H9 (cell line): ENCODE measurements around the gene CHCHD1. TPM values are rescaled to one million over a fixed set of nuclear protein-coding genes. Genes with fewer than 3 reads are reported as not detected.

ENCODE experiments used
- DNase-seq: peaks from one replicate; pipeline ENCODE4 v3.0.0-alpha.2; 2017
- H2AFZ ChIP-seq: one replicate; pipeline ENCODE4 v1.6.1; 2013; ENCODE audit warnings: mild to moderate bottlenecking, low read length, control low read depth, moderate library complexity
- H2AK5ac ChIP-seq: 2 replicates; pipeline ENCODE4 v1.6.1; 2013; ENCODE audit warnings: low read length, control low read depth, mixed read lengths; ENCODE audit not compliant: insufficient read length
- H2BK120ac ChIP-seq: one replicate; pipeline ENCODE4 v1.6.1; 2013; ENCODE audit warnings: low read depth, mild to moderate bottlenecking, low read length, control low read depth, inconsistent platforms; ENCODE audit not compliant: poor library complexity, severe bottlenecking
- H2BK12ac ChIP-seq: 2 replicates; pipeline ENCODE4 v1.6.1; 2013; ENCODE audit warnings: low read length, control low read depth, mixed read lengths, low read depth; ENCODE audit not compliant: insufficient read length
- H2BK15ac ChIP-seq: 2 replicates; pipeline ENCODE4 v1.6.1; 2013; ENCODE audit warnings: low read depth, low read length, control low read depth
- H2BK20ac ChIP-seq: one replicate; pipeline ENCODE4 v1.6.1; 2013; ENCODE audit warnings: low read depth, mild to moderate bottlenecking, low read length, control low read depth, inconsistent platforms; ENCODE audit not compliant: poor library complexity, severe bottlenecking
- H2BK5ac ChIP-seq: 2 replicates; pipeline ENCODE4 v1.6.1; 2013; ENCODE audit warnings: low read length, control low read depth, mixed read lengths; ENCODE audit not compliant: insufficient read length
- H3K14ac ChIP-seq: 2 replicates; pipeline ENCODE4 v1.6.1; 2013; ENCODE audit warnings: low read length, control low read depth; ENCODE audit not compliant: insufficient read depth
- H3K18ac ChIP-seq: 2 replicates; pipeline ENCODE4 v1.6.1; 2013; ENCODE audit warnings: low read depth, mild to moderate bottlenecking, mixed read lengths, low read length, control low read depth; ENCODE audit not compliant: insufficient read length
- H3K23ac ChIP-seq: 2 replicates; pipeline ENCODE4 v1.6.1; 2013; ENCODE audit warnings: low read length, control low read depth, mixed read lengths, low read depth; ENCODE audit not compliant: insufficient read length
- H3K23me2 ChIP-seq: 2 replicates; pipeline ENCODE4 v1.6.1; 2013; ENCODE audit warnings: low read depth, mild to moderate bottlenecking, mixed read lengths, low read length, control low read depth; ENCODE audit not compliant: insufficient read length, poor library complexity, severe bottlenecking
- H3K27ac ChIP-seq: 2 replicates; pipeline ENCODE4 v1.5.1; 2013; ENCODE audit warnings: low read length, control low read depth, mixed read lengths, low read depth; ENCODE audit not compliant: insufficient read length
- H3K27me3 ChIP-seq: 2 replicates; pipeline ENCODE4 v1.6.1; 2013; ENCODE audit warnings: low read length, control low read depth, inconsistent platforms; ENCODE audit not compliant: insufficient read depth
- H3K4ac ChIP-seq: 2 replicates; pipeline ENCODE4 v1.6.1; 2013; ENCODE audit warnings: low read depth, mild to moderate bottlenecking, control low read depth, inconsistent platforms, low read length, moderate library complexity
- H3K4me1 ChIP-seq: 2 replicates; pipeline ENCODE4 v1.6.1; 2013; ENCODE audit warnings: low read length, control low read depth, inconsistent platforms; ENCODE audit not compliant: insufficient read depth
- H3K4me2 ChIP-seq: 2 replicates; pipeline ENCODE4 v1.6.1; 2013; ENCODE audit warnings: low read length, control low read depth, mixed read lengths; ENCODE audit not compliant: insufficient read length, insufficient read depth
- H3K56ac ChIP-seq: 2 replicates; pipeline ENCODE4 v1.6.1; 2013; ENCODE audit warnings: low read depth, mild to moderate bottlenecking, mixed read lengths, low read length, control low read depth; ENCODE audit not compliant: insufficient read length
- H3K79me1 ChIP-seq: 2 replicates; pipeline ENCODE4 v1.6.1; 2013; ENCODE audit warnings: low read depth, mild to moderate bottlenecking, moderate library complexity, low read length, control low read depth, inconsistent platforms; ENCODE audit not compliant: insufficient read depth, poor library complexity, severe bottlenecking
- H3K79me2 ChIP-seq: 2 replicates; pipeline ENCODE4 v1.6.1; 2013; ENCODE audit warnings: low read length, control low read depth, inconsistent platforms; ENCODE audit not compliant: insufficient read depth
- H3K9ac ChIP-seq: 2 replicates; pipeline ENCODE4 v1.6.1; 2013; ENCODE audit warnings: low read length, control low read depth, mixed read lengths; ENCODE audit not compliant: insufficient read length; ENCODE audit errors: extremely low read depth
- H3K9me3 ChIP-seq: one replicate; pipeline ENCODE4 v1.6.1; 2013; ENCODE audit warnings: low read depth, low read length, inconsistent platforms; ENCODE audit not compliant: control insufficient read depth
- H3T11ph ChIP-seq: one replicate; pipeline ENCODE4 v1.6.1; 2013; ENCODE audit warnings: mild to moderate bottlenecking, low read length, control low read depth, inconsistent platforms
- H4K20me1 ChIP-seq: one replicate; pipeline ENCODE4 v1.6.1; 2013; ENCODE audit not compliant: control insufficient read depth, insufficient read length, insufficient read depth
- H4K5ac ChIP-seq: 2 replicates; pipeline ENCODE4 v1.6.1; 2013; ENCODE audit warnings: low read depth, mild to moderate bottlenecking, mixed read lengths, low read length, control low read depth; ENCODE audit not compliant: insufficient read length
- H4K8ac ChIP-seq: replicated peaks from 2 replicates; pipeline ENCODE4 v1.6.1; 2013; ENCODE audit warnings: low read length, control low read depth, mixed read lengths, low read depth; ENCODE audit not compliant: insufficient read length
- H4K91ac ChIP-seq: 2 replicates; pipeline ENCODE4 v1.6.1; 2013; ENCODE audit warnings: low read depth, mild to moderate bottlenecking, moderate library complexity, mixed read lengths, low read length, control low read depth; ENCODE audit not compliant: insufficient read length
- H3K27ac Mint-ChIP-seq, 3 experiments: 2 replicates in 2 of 3; 3 replicates in 1 of 3; pipeline ENCODE4 v1.8.0; 2020 to 2021; ENCODE audit warnings: mixed read lengths in 3 of 3, mild to moderate bottlenecking in 1 of 3, moderate library complexity in 1 of 3
- H3K27me3 Mint-ChIP-seq: 2 replicates; pipeline ENCODE4 v1.8.0; 2021; ENCODE audit warnings: low read depth, mild to moderate bottlenecking, moderate library complexity, mixed read lengths
- H3K36me3 Mint-ChIP-seq, 3 experiments: 2 replicates in 2 of 3; 3 replicates in 1 of 3; pipeline ENCODE4 v1.8.0; 2020 to 2021; ENCODE audit warnings: low read depth in 3 of 3, mixed read lengths in 3 of 3; ENCODE audit not compliant: insufficient read depth in 1 of 3
- H3K4me1 Mint-ChIP-seq, 2 experiments: 2 replicates each; pipeline ENCODE4 v1.8.0; 2020; ENCODE audit warnings: mixed read lengths in 2 of 2
- H3K4me3 Mint-ChIP-seq, 2 experiments: 2 replicates in 1 of 2; 3 replicates in 1 of 2; pipeline ENCODE4 v1.8.0; 2020 to 2021; ENCODE audit warnings: mild to moderate bottlenecking in 2 of 2, mixed read lengths in 2 of 2, moderate library complexity in 1 of 2
- H3K9me3 Mint-ChIP-seq, 2 experiments: 2 replicates in 1 of 2; 3 replicates in 1 of 2; pipeline ENCODE4 v1.8.0; 2020; ENCODE audit warnings: mild to moderate bottlenecking in 2 of 2, mixed read lengths in 2 of 2, moderate library complexity in 1 of 2
- WGBS: extraction: QIAGEN DNeasy Blood & Tissue Kit; methylation state at CpG from one replicate; pipeline ENCODE4 v1.1.7; 2013; ENCODE audit warnings: missing lambda C conversion rate, low lambda C conversion rate, mixed read lengths; ENCODE audit not compliant: insufficient read length; ENCODE audit errors: extremely low coverage; 5-methylcytosine and 5-hydroxymethylcytosine counted together
- total RNA-seq: library from RNA; stranded (reverse); gene quantifications from 2 replicates; pipeline ENCODE4 v1.2.1, GENCODE V29; 2021
- TF ChIP-seq, protein P1 (sequence below): fragments of 200-600 bp; sonication (generic); conservative IDR thresholded peaks from 3 replicates; pipeline ENCODE4 v1.8.0; 2021; ENCODE audit warnings: antibody characterized with exemption, mild to moderate bottlenecking

The CHCHD1 gene
- total RNA-seq, 1 experiment from 2014 or later: 45.9 TPM

DNA sequence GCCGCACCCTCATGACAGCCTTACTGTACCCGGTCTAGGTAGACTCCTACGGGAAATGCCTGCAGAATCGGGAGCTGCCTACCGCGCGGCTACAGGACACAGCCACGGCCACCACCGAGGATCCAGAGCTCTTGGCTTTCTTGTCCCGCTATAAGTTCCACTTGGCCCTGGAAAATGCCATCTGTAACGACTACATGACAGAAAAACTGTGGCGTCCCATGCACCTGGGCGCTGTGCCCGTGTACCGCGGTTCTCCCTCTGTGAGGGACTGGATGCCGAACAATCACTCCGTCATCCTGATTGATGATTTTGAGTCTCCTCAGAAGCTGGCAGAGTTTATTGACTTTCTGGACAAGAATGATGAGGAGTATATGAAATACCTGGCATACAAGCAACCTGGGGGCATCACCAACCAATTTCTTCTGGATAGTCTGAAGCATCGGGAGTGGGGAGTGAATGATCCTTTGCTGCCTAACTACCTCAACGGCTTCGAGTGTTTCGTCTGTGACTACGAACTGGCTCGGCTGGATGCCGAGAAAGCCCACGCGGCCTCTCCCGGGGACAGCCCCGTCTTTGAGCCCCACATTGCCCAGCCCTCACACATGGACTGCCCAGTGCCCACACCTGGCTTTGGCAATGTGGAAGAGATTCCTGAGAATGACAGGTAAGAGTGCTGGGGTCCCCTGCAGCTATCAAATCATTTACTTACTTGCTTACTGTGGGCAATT, 8.5 kb upstream of the CHCHD1 start:
- Histone ChIP-seq H3K9ac (peak overlapping the region; percentile 28), H2AK5ac (no peak overlapping the region), H3K4ac (no peak overlapping the region), H3K18ac (no peak overlapping the region), H4K20me1 (no peaks in the 10 kb centered on the region), H3K56ac (no peak overlapping the region), H3K23me2 (peaks cover 3% of the 10 kb centered on the region), H2BK5ac (no peak overlapping the region), H4K5ac (no peak overlapping the region), H3K79me2 (no peaks in the 10 kb centered on the region; the same call in 1 of the 2 replicates), H2BK12ac (no peak overlapping the region), H3K23ac (no peak overlapping the region), H3K14ac (no peak overlapping the region), H3K27ac (no peak overlapping the region), H3T11ph (no peak overlapping the region), H2BK20ac (no peak overlapping the region), H4K91ac (no peak overlapping the region), H2BK120ac (no peak overlapping the region), H3K27me3 (no peaks in the 10 kb centered on the region), H3K4me2 (peak overlapping the region; percentile 79), H3K79me1 (no peaks in the 10 kb centered on the region), H3K9me3 (no peaks in the 10 kb centered on the region), H2AFZ (no peak overlapping the region), H3K4me1 (peaks cover 5% of the 10 kb centered on the region; the same call in 1 of the 2 replicates), H2BK15ac (no peak overlapping the region), H4K8ac (no peak overlapping the region)
- Mint-ChIP-seq H3K27ac (peak overlapping the region in 1 of 3 experiments; percentile 92; a peak in 2 of 7 replicates), H3K4me3 (peak overlapping the region; percentile 86 to 92), H3K36me3 (peaks cover 11 to 60% (median 48%) of the 10 kb centered on the region in 3 experiments), H3K27me3 (no peaks in the 10 kb centered on the region), H3K9me3 (no peaks in the 10 kb centered on the region), H3K4me1 (peaks cover 28 to 35% of the 10 kb centered on the region in 2 experiments)
- DNase-seq: no peak
- no CpG with 5 or more reads among the region's 29 CpGs for WGBS
- TF ChIP-seq, protein P1, sequence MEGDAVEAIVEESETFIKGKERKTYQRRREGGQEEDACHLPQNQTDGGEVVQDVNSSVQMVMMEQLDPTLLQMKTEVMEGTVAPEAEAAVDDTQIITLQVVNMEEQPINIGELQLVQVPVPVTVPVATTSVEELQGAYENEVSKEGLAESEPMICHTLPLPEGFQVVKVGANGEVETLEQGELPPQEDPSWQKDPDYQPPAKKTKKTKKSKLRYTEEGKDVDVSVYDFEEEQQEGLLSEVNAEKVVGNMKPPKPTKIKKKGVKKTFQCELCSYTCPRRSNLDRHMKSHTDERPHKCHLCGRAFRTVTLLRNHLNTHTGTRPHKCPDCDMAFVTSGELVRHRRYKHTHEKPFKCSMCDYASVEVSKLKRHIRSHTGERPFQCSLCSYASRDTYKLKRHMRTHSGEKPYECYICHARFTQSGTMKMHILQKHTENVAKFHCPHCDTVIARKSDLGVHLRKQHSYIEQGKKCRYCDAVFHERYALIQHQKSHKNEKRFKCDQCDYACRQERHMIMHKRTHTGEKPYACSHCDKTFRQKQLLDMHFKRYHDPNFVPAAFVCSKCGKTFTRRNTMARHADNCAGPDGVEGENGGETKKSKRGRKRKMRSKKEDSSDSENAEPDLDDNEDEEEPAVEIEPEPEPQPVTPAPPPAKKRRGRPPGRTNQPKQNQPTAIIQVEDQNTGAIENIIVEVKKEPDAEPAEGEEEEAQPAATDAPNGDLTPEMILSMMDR: no peak
